Naive thymus-derived CD8-positive, alpha-beta T cell (primary cell): ENCODE measurements around the gene ZFAND3. TPM values are rescaled to one million over a fixed set of nuclear protein-coding genes. Genes with fewer than 3 reads are reported as not detected.

Source experiments
- ATAC-seq, 2 donors: fragments of 150-1000 bp; cut with Tn5 transposase in 1 of 2; sonication (Bioruptor Pico), chemical (Tn5 transposase) in 1 of 2; 1 replicate in 1 of 2; 2 replicates in 1 of 2; pipeline ENCODE4 v1.10.0; 2021; ENCODE audit warnings: mild to moderate bottlenecking in 2 of 2, moderate library complexity in 2 of 2
- POLR2A ChIA-PET: fragments of 350-600 bp; sonication (Branson Sonifier 250); formaldehyde crosslinking; loops from one replicate; lab custom pipeline; 2021; ENCODE audit warnings: antibody characterized with exemption; lab: Charles Lee
- DNase-seq, 10 donors: peaks; one replicate each; pipeline versions ENCODE4 v3.0.0 to v3.0.0-alpha.2; 2020 to 2022
- H3K27ac Mint-ChIP-seq, 10 donors: one replicate each; pipeline ENCODE4 v1.8.0; 2020 to 2022; ENCODE audit warnings: mild to moderate bottlenecking in 10 of 10, mixed read lengths in 10 of 10, moderate library complexity in 4 of 10, inconsistent platforms in 1 of 10
- H3K27me3 Mint-ChIP-seq, 5 donors: one replicate each; pipeline ENCODE4 v1.8.0; 2021 to 2022; ENCODE audit warnings: mixed read lengths in 5 of 5
- H3K36me3 Mint-ChIP-seq, 3 donors: one replicate each; pipeline ENCODE4 v1.8.0; 2020 to 2022; ENCODE audit warnings: mixed read lengths in 3 of 3, mild to moderate bottlenecking in 2 of 3, inconsistent platforms in 1 of 3
- H3K4me1 Mint-ChIP-seq, 4 donors: one replicate each; pipeline ENCODE4 v1.8.0; 2021 to 2022; ENCODE audit warnings: mixed read lengths in 4 of 4
- H3K4me3 Mint-ChIP-seq, 10 donors: one replicate each; pipeline ENCODE4 v1.8.0; 2020 to 2022; ENCODE audit warnings: mild to moderate bottlenecking in 10 of 10, mixed read lengths in 10 of 10, moderate library complexity in 6 of 10, inconsistent platforms in 1 of 10
- H3K9me3 Mint-ChIP-seq, 9 donors: one replicate each; pipeline ENCODE4 v1.8.0; 2020 to 2022; ENCODE audit warnings: mixed read lengths in 9 of 9, mild to moderate bottlenecking in 3 of 9, inconsistent platforms in 1 of 9, moderate library complexity in 1 of 9
- polyA plus RNA-seq, 3 donors: library from polyadenylated mRNA; unstranded; fragments of 300-500 nt; fragmentation: Illumina TruSeq; gene quantifications; one replicate each; pipeline ENCODE4 v1.2.3, GENCODE V29; 2021
- total RNA-seq, 8 experiments: library from RNA in 2 of 8; stranded (reverse) in 2 of 8; gene quantifications; one replicate each; pipeline ENCODE4 v1.2.3 and lab custom pipeline; 2021 to 2026

Gene ZFAND3
- total and polyA plus RNA-seq, 5 experiments from 2014 or later, result 3.7 to 33.8 (median 4.5) TPM

GRCh38 chr6:38166411-38167240 is 347.1 kb downstream of the ZFAND3 start:
- peaks cover 0 to 6% (median under 1%) of the 10 kb centered on the region in 4 donors for H3K4me1 Mint-ChIP-seq
- no peak overlapping the region for H3K4me3 Mint-ChIP-seq
- POLR2A ChIA-PET, result no interaction called here
- H3K27me3 Mint-ChIP-seq, result no peaks in the 10 kb centered on the region
- peaks cover 0 to 2% (median 0%) of the 10 kb centered on the region in 3 donors for H3K36me3 Mint-ChIP-seq
- no peak for DNase-seq
- H3K9me3 Mint-ChIP-seq, result no peaks in the 10 kb centered on the region
- H3K27ac Mint-ChIP-seq, result peak overlapping the region in 1 of 10 donors; percentile 76
- ATAC-seq, result no peak

GRCh38 chr6:38167598-38167997 is 348.1 kb downstream of the ZFAND3 start:
- peak overlapping the region in 3 of 10 donors; percentile 7 to 76 (median 12) for H3K27ac Mint-ChIP-seq
- H3K27me3 Mint-ChIP-seq, result no peaks in the 10 kb centered on the region
- ATAC-seq (no peak), DNase-seq (no peak)
- POLR2A ChIA-PET, result no interaction called here
- no peak overlapping the region for H3K4me3 Mint-ChIP-seq
- peaks cover 0 to 6% (median 1%) of the 10 kb centered on the region in 4 donors for H3K4me1 Mint-ChIP-seq
- H3K36me3 Mint-ChIP-seq, result peaks cover 0 to 2% (median 0%) of the 10 kb centered on the region in 3 donors
- no peaks in the 10 kb centered on the region for H3K9me3 Mint-ChIP-seq

DNA sequence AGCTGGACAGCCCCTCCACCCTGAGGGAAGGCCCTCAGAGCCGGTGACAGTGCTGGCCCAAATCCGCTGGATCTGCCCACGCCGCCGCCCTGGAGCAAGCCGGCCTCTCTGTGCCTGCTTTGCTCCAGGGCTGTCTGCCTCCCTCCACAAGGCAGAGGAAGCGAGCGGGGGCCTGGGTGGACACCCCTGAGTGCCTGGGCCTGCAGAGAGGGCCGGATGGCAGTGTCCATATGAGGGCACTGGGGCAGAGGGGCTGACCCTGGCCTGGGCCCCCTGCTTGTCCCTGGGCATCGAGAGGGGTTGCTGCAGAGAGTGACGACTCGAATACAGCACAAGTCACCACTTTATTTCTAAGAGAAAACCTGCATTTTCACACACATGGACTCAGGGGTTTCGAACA is 348.6 kb downstream of the ZFAND3 start:
- H3K4me3 Mint-ChIP-seq, result no peak overlapping the region
- ATAC-seq (no peak), DNase-seq (no peak)
- no peaks in the 10 kb centered on the region for H3K27me3 Mint-ChIP-seq
- POLR2A ChIA-PET, result no interaction called here
- no peaks in the 10 kb centered on the region for H3K9me3 Mint-ChIP-seq
- H3K27ac Mint-ChIP-seq, result peak overlapping the region in 1 of 10 donors; percentile 76
- peaks cover 0 to 6% (median 1%) of the 10 kb centered on the region in 4 donors for H3K4me1 Mint-ChIP-seq
- peaks cover 0 to 3% (median 0%) of the 10 kb centered on the region in 3 donors for H3K36me3 Mint-ChIP-seq

DNA sequence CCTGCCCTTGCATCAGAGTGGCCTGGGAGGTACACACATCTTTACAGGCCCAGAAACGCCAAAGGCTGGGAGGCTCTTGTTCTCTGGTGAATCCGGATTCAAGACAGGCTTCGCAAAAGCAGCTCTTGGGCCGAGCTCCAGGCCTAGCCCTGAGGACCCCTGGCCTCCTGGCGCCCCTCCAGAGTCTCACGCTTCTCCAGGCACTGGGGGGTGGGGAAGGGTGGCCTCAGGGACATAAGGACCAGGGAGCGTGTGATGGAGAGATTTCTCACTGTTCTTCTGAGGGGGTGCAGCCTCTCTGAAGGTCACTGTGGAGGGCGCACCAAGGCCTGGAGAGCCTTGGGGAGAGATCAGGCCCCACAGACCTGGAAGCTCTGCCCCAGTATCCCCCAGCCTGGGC is 349.2 kb downstream of the ZFAND3 start:
- H3K4me3 Mint-ChIP-seq, result no peak overlapping the region
- peaks cover 0 to 8% (median 5%) of the 10 kb centered on the region in 4 donors for H3K4me1 Mint-ChIP-seq
- no peaks in the 10 kb centered on the region for H3K27me3 Mint-ChIP-seq
- H3K27ac Mint-ChIP-seq, result no peak overlapping the region
- no peak for ATAC-seq
- H3K9me3 Mint-ChIP-seq, result no peaks in the 10 kb centered on the region
- POLR2A ChIA-PET, result no interaction called here
- no peak for DNase-seq
- H3K36me3 Mint-ChIP-seq, result peaks cover 0 to 9% (median 0%) of the 10 kb centered on the region in 3 donors

DNA sequence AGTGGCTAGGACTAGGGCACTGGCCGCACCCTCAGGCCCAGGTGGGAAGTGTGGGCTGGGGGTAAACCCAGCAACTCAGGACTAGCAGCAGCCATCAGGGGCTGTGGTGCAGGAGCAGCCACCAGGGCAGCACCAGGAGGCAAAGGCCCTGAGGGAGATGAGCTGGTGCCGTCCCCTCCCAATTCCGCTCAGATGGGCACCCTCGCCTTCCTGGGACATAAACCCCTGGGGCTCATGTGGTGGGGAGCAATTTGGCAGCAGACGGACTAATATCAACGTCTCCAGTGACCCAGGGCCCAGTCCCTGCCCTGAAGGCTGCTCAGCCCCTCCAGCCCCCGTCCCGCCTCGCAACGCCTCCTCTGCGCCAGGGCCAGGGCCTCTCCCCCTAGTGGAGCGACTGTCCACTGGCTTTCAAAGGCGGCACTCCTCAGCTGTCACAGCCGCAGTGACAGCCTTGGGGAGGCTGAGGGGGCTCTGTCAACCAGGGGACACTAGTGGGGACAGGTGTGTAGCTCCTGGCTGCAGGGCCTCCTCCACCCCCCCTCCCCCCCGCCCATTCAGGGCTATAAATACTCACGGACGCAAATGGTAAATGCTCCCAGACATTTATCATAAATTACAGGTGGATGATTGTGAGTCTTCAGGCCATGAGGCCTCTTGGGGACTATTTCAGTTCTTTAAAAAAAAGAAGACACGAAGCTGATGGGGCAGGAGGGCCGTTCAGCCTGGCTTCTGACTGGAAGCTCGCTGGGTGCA is 349.9 kb downstream of the ZFAND3 start:
- peaks cover 0 to 8% (median 5%) of the 10 kb centered on the region in 4 donors for H3K4me1 Mint-ChIP-seq
- ATAC-seq (no peak), DNase-seq (no peak)
- no peaks in the 10 kb centered on the region for H3K9me3 Mint-ChIP-seq
- H3K27ac Mint-ChIP-seq, result peak overlapping the region in 3 of 10 donors; percentile 15 to 82 (median 63)
- no peaks in the 10 kb centered on the region for H3K27me3 Mint-ChIP-seq
- peaks cover 0 to 15% (median under 1%) of the 10 kb centered on the region in 3 donors for H3K36me3 Mint-ChIP-seq
- no peak overlapping the region for H3K4me3 Mint-ChIP-seq
- POLR2A ChIA-PET, result no interaction called here

GRCh38 chr6:38169977-38170526 is 350.5 kb downstream of the ZFAND3 start:
- H3K4me3 Mint-ChIP-seq, result no peak overlapping the region
- peaks cover 0 to 8% (median 5%) of the 10 kb centered on the region in 4 donors for H3K4me1 Mint-ChIP-seq
- H3K9me3 Mint-ChIP-seq, result no peaks in the 10 kb centered on the region
- H3K27ac Mint-ChIP-seq, result peak overlapping the region in 6 of 10 donors; percentile 26 to 82 (median 52)
- no peaks in the 10 kb centered on the region for H3K27me3 Mint-ChIP-seq
- POLR2A ChIA-PET, result no interaction called here
- peaks cover 0 to 19% (median 4%) of the 10 kb centered on the region in 3 donors for H3K36me3 Mint-ChIP-seq
- no peak for ATAC-seq
- DNase-seq, result no peak

- POLR2A ChIA-PET, result no interaction called here
- H3K27me3 Mint-ChIP-seq, result no peaks in the 10 kb centered on the region
- H3K27ac Mint-ChIP-seq, result peak overlapping the region in 1 of 10 donors; percentile 71
- no peak for DNase-seq
- H3K9me3 Mint-ChIP-seq, result no peaks in the 10 kb centered on the region
- H3K36me3 Mint-ChIP-seq, result peaks cover 0 to 25% (median 4%) of the 10 kb centered on the region in 3 donors
- peaks cover 0 to 5% (median 5%) of the 10 kb centered on the region in 4 donors for H3K4me1 Mint-ChIP-seq
- no peak for ATAC-seq
- no peak overlapping the region for H3K4me3 Mint-ChIP-seq
Observed at GRCh38 chr6:38170666-38171355, 351.3 kb downstream of the ZFAND3 start.

- Mint-ChIP-seq H3K27ac (peak overlapping the region in 1 of 10 donors; percentile 25), H3K4me1 (peaks cover 0 to 5% (median 4%) of the 10 kb centered on the region in 4 donors), H3K9me3 (no peaks in the 10 kb centered on the region), H3K4me3 (no peak overlapping the region), H3K36me3 (peaks cover 0 to 28% (median 4%) of the 10 kb centered on the region in 3 donors), H3K27me3 (no peaks in the 10 kb centered on the region)
- POLR2A ChIA-PET, result no interaction called here
- no peak for ATAC-seq
- no peak for DNase-seq
Observed at GRCh38 chr6:38171997-38172738, 352.6 kb downstream of the ZFAND3 start.

DNA sequence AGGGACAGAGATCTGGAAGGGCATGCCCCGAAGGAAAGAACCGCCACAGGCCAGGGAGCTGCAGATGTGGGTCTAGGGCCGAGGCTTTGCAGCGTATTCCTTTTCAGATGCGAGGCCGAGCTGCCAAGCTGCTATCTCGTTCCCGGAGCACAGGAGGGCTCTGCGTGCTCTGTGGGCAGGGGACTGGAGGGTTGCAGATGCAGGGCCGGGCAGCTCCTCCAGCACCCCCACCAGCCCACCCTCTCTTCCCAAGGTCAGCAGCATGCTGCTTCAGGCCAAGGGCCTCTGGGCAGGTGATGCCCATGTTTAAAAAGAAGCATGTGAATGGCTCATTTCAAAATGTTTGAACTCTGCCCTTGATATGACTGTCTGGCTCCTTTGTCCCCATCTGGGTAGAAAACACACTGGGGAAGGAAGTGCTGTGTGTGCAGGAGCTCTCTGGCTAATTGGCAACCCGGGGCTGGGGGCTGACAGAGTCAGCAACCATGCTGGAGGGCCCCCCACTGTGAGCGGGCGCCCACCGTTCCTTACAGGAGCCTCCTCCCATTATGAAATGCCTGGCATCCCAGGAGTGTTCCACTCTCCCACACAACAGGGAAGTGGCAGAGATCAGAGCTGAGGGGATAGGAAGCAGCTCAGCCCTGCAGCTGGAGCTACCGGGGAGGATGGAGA is 353.3 kb downstream of the ZFAND3 start:
- DNase-seq (no peak), ATAC-seq (no peak)
- no peaks in the 10 kb centered on the region for H3K27me3 Mint-ChIP-seq
- H3K4me3 Mint-ChIP-seq, result no peak overlapping the region
- H3K4me1 Mint-ChIP-seq, result peaks cover 0 to 7% (median 5%) of the 10 kb centered on the region in 4 donors
- H3K27ac Mint-ChIP-seq, result peak overlapping the region in 3 of 10 donors; percentile 15 to 59 (median 41)
- POLR2A ChIA-PET, result no interaction called here
- H3K9me3 Mint-ChIP-seq, result no peaks in the 10 kb centered on the region
- peaks cover 0 to 29% (median 4%) of the 10 kb centered on the region in 3 donors for H3K36me3 Mint-ChIP-seq

GRCh38 chr6:38173909-38174308 is 354.4 kb downstream of the ZFAND3 start:
- DNase-seq (no peak), ATAC-seq (no peak)
- peaks cover 0 to 30% (median 4%) of the 10 kb centered on the region in 3 donors for H3K36me3 Mint-ChIP-seq
- H3K9me3 Mint-ChIP-seq, result no peaks in the 10 kb centered on the region
- H3K4me3 Mint-ChIP-seq, result no peak overlapping the region
- peaks cover 0 to 12% (median 8%) of the 10 kb centered on the region in 4 donors for H3K4me1 Mint-ChIP-seq
- POLR2A ChIA-PET, result no interaction called here
- H3K27me3 Mint-ChIP-seq, result no peaks in the 10 kb centered on the region
- peak overlapping the region in 5 of 10 donors; percentile 15 to 61 (median 37) for H3K27ac Mint-ChIP-seq

GRCh38 chr6:38174315-38174714 is 354.8 kb downstream of the ZFAND3 start:
- H3K4me1 Mint-ChIP-seq, result peaks cover 0 to 12% (median 8%) of the 10 kb centered on the region in 4 donors
- H3K27ac Mint-ChIP-seq, result peak overlapping the region in 4 of 10 donors; percentile 2 to 72 (median 32)
- POLR2A ChIA-PET, result interaction anchor here (0.6 kb wide), 1 partner anchor 43 kb away, joined by 4 read pairs; no protein-coding TSS in a partner anchor

More at GRCh38 chr6:38174315-38174714, 354.8 kb downstream of the ZFAND3 start:
- H3K27me3 Mint-ChIP-seq, result no peaks in the 10 kb centered on the region
- no peak overlapping the region for H3K4me3 Mint-ChIP-seq
- no peak for ATAC-seq
- H3K9me3 Mint-ChIP-seq, result no peaks in the 10 kb centered on the region
- H3K36me3 Mint-ChIP-seq, result peaks cover 0 to 30% (median 4%) of the 10 kb centered on the region in 3 donors
- DNase-seq, result no peak
